HG03354 (cell line): ENCODE measurements around the gene HK3.

ENCODE experiments used
- ATAC-seq: cut with Tn5 transposase; IDR thresholded peaks from one replicate; pipeline ENCODE4 v1.9.1; 2021; ENCODE audit warnings: mild to moderate bottlenecking; ENCODE audit not compliant: unreplicated experiment, poor library complexity, severe bottlenecking

HK3 gene, protein sequence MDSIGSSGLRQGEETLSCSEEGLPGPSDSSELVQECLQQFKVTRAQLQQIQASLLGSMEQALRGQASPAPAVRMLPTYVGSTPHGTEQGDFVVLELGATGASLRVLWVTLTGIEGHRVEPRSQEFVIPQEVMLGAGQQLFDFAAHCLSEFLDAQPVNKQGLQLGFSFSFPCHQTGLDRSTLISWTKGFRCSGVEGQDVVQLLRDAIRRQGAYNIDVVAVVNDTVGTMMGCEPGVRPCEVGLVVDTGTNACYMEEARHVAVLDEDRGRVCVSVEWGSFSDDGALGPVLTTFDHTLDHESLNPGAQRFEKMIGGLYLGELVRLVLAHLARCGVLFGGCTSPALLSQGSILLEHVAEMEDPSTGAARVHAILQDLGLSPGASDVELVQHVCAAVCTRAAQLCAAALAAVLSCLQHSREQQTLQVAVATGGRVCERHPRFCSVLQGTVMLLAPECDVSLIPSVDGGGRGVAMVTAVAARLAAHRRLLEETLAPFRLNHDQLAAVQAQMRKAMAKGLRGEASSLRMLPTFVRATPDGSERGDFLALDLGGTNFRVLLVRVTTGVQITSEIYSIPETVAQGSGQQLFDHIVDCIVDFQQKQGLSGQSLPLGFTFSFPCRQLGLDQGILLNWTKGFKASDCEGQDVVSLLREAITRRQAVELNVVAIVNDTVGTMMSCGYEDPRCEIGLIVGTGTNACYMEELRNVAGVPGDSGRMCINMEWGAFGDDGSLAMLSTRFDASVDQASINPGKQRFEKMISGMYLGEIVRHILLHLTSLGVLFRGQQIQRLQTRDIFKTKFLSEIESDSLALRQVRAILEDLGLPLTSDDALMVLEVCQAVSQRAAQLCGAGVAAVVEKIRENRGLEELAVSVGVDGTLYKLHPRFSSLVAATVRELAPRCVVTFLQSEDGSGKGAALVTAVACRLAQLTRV

DNA sequence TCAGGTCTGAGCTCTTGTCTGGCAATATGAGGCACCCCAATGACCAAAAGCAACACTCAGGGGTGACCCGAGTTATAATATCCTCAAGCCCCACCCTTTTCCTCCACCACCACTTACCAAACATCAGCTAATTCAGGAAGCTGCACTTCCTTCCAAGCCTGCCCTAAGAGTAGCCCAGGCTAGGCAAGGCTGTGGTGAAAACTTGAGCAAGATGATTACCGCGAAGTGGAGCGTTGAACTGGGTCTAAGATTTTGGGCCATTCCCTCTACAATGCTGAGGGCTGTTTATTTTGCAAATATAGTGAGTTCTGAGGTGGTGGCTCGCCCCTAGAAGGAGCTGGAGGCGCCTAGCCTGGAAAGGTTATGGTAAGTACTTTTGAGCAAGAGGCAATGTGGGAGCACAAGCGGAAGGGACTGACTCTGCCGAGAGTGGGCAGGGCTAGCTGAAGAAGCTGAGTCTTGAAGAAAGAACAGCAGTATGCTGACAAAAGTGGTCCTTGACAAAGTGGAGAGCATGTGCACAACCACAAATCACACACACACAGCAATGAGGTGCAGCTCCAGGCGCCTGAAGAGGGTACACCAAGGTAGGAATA lies at the start of gene HK3:
HK3 (minus strand) TSS at position 51 of the 596 bp plus-strand sequence. CDS start 3,187 bp downstream, outside the sequence.
- ATAC-seq = no peak

DNA sequence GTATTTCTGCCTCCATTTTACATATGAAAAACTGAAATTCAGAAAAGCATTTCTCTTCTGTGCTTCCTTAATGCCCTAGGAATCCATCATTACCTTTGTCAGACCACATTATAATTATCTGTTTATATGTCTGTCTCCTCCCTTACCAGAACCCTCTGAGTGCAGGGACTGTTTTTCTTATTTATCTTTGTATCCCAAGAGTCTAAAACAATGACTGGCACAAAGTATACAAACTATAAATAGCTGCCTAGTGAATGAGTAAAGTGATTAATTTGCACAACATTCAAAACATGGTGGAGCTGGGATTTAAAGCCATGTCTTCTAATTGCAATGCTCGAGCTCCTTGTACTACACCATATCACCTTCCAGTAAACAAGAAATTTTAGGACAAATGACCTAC lies 49.3 kb upstream of the HK3 start:
- no peak for ATAC-seq

- no peak for ATAC-seq
Measured at GRCh38 chr5:176947847-176948246, 48.7 kb upstream of the HK3 start.

DNA sequence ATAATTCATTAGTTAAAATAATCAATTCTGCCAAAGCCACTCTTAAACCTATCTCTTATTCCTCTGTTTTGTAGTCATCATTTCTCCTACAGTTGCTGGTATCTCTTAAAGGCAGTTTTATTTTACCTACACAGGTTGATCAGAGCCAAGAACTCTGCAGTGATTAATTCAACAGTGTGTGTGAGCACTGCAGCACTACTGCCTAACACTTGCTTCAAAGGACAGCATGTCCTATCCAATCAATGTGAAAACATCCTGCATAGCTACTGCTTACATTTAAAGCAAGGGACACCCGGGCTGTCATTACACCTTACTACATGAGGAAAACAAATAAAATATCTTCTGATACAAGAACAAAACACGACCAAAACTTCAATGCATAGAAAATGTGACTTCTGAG lies 45.1 kb upstream of the HK3 start:
- no peak for ATAC-seq

DNA sequence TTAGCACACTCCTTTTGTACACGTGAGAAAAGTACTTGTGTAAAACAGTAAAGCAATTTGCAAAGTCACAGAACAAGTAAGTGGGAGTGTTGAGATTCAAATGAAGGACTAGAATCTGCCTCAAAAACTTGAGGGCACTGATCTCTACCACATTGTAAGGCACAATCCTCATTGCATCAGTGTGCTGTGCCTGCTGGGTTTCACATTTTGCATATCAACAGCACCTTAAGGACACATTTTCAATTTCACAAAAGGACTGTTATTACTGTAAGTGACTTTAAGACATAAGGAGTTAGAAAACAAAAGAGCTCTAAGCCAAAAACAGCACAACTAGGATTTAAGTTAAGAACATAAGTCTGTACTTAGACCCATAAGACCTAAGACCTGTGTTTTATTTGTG lies 44.7 kb upstream of the HK3 start:
- no peak for ATAC-seq

- ATAC-seq = no peak
Measured at GRCh38 chr5:176941951-176942350, 42.8 kb upstream of the HK3 start.

- no peak for ATAC-seq
Measured at GRCh38 chr5:176938472-176938871, 39.3 kb upstream of the HK3 start.

DNA sequence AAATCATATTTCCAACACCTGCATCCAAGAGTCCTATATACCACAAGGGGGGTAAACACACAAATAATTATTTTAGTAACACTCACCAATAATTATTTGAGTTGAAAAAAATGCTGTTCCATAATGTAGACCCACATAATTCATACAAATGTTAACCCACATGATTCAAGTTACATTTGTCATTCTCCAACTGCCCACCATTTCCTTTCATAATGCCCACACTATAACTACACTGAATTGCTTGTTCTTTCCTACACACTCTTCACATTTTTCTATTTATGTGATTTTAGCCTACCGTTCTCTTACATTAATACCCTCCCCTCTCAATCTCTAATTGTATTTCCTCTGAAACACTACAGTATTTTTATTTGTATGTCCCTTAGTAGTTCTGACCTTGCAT lies 35.9 kb upstream of the HK3 start:
- ATAC-seq = no peak

DNA sequence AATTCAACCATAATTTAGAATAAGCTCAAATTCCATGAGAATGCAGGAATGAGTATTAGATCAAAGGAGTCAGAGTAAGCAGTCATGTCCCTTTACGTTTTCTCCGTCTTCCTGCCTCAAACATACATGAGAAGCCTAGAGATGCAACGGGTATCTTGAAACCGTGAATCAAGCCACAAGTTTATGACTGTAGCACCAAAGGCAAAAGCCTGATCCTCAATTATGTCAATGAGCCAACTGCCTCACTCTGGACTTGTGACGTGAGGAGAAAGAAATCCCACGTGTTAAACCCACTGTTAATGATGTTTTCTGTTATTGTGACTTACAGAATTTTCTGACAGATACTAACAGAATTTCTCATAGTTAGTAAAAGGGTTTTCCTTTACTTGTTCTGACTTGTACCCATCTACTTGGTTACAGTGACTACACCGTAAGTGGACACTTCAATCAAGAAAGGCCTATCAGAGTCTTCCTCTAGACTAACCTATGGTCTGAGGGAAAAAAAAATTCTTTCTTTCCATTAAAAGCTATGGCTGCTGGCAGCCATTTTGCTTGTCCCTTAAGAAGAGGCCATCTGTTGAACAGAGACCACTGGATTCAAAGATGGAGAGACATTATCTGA lies 35.3 kb upstream of the HK3 start:
- ATAC-seq = no peak

GRCh38 chr5:176929654-176930053 lies 30.5 kb upstream of the HK3 start:
- no peak for ATAC-seq

DNA sequence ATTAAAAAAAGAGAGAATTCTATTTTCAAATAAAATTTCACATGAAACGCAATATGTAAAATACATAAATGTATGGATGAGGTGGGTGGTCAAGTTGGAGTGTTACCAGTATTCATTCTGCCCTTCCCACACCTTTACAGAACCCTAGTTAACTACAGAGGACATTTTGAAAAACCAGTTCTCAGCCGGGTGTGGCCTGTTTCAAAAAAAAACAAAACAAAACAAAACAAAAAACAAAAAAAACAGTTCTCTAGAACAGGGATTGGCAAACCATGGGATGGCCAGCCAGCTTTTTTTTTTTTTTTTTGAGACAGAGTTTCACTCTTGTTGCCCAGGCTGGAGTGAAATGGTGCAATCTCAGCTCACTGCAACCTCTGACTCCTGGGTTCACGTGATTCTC lies 28.4 kb upstream of the HK3 start:
- ATAC-seq = no peak

GRCh38 chr5:176922817-176923216 lies 23.7 kb upstream of the HK3 start:
- no peak for ATAC-seq

DNA sequence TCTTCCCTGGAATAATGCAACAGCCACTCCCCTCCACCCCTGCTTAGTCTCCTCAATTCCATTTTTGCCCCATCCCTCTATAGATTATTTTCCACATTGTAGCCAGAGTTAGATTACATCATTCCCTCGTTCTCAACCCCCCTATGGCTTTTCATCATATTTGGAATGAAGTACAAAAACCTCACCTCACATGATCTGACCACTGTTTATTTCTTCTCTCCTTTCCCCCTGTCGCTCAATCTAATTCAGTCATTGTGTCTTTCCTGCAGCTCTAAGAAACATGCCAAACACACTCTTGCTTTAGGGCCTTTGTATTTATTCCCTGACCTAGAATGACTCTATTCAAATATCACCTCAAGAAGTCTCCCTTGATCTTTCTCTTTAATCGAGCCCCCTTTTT lies 22.6 kb upstream of the HK3 start:
- no peak for ATAC-seq

DNA sequence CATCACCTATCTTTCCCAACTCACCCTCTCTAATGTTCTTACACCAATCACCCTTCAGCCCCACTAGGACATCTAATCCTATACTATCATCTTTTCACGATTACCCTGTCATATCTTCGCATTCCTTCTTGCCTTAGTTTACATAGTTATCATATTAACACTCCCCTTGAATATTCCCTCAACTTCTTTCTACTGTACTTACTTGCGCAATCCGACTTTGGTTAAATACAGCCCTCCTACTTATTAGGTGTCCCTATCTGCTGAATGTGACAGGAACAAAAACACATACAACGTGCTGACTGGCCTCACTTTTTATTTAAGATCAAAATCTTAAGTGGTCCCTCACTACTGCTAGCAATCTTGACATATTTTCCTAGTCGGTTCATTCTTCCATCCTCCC lies 19.5 kb upstream of the HK3 start:
- no peak for ATAC-seq

DNA sequence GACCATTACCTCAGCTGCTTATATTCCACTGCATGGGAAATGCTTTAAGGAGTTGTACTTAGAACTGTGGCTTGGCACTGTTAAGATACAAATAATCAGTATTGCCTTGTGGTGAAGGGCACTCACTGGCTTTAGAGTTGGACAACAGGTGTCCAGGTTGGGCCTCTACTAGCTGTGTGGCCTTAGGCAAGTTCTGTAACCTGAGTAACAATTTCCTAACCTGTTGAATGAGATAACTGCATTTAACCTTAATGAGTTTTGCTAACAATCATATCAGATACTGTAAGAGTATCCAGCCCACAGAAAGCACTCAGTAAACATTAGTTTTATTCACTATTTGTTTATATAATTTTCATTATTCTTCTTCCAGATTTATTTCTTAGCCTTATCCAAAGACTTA lies 17.2 kb upstream of the HK3 start:
- ATAC-seq = no peak

DNA sequence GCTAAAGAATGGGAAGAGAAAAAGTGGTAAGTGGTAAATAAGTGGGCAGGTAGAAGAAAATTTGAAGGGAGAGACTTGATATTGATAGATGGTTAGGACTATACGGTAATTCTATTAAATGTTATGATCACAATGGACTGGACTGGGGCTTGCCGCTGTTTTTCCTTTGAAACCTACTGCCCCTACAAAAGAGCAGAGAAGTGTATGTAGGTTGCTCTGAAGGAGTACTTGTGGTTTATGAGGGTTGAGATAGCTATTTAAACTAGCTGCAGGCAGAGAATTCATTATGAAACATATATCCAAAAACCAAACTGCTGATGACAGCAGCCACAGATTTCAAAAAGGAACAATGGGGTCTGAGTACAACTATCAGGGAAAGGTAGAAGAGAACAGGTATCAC lies 16.8 kb upstream of the HK3 start:
- ATAC-seq = no peak

DNA sequence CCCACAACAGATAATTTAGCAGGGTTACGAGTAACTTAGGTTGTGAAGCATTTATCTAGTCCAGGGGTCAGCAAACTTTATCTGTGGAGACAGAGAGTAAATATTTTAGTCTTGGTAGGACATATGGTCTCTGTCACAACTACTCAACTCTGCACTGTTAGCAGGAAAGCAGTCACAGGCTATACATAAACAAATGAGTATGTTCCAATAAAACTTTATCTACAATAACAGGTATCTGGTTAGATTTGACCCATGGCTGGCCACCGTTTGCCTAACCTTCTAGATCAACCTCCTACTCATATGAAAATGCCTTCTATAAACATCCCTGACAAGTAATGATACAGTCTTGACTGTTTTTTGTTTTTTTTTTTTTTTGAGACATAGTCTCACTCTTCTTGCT lies 13.0 kb upstream of the HK3 start:
- ATAC-seq = no peak

GRCh38 chr5:176908675-176909368 lies 9.7 kb upstream of the HK3 start:
- no peak for ATAC-seq

GRCh38 chr5:176906796-176907195 lies 7.7 kb upstream of the HK3 start:
- no peak for ATAC-seq

DNA sequence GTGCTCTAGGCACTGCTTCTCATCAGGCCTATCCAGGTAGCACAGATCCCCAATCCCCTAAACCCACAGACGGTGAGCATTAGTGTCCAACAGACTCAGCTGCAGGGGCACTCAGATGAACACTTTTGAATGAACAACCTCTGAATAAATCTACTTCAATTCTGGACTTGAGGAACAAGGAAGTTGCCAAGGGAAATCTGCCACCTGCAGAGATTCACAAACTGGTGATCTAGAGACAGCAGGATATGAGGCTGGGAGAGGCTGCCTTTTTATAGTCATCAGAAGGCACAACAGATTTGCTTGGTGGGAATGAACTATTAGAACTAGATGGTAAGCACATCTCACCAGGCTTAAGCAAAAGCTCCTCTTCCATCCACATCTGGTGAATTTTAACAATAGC lies 7.0 kb upstream of the HK3 start:
- ATAC-seq = no peak
